Ectodermal cell (in vitro differentiated cells): ENCODE results near the gene INAVA.

Source experiments
- H3K27ac ChIP-seq: 2 replicates; pipeline ENCODE4 v1.7.0; 2013; ENCODE audit warnings: mild to moderate bottlenecking, low read depth, low read length; ENCODE audit not compliant: insufficient read depth, poor library complexity, severe bottlenecking
- H3K27me3 ChIP-seq: 2 replicates; pipeline ENCODE4 v1.7.0; 2013; ENCODE audit warnings: mild to moderate bottlenecking, low read length; ENCODE audit not compliant: insufficient read depth, control insufficient read depth, poor library complexity, severe bottlenecking
- H3K36me3 ChIP-seq: one replicate; pipeline ENCODE4 v1.7.0; 2013; ENCODE audit warnings: low read length; ENCODE audit not compliant: control insufficient read depth, insufficient read depth
- H3K4me1 ChIP-seq: one replicate; pipeline ENCODE4 v1.7.0; 2013; ENCODE audit warnings: low read length; ENCODE audit not compliant: control insufficient read depth, insufficient read depth
- H3K4me3 ChIP-seq: 2 replicates; pipeline ENCODE4 v1.7.0; 2013; ENCODE audit warnings: low read depth, low read length, control low read depth; ENCODE audit not compliant: insufficient read depth
- H3K9me3 ChIP-seq: 2 replicates; pipeline ENCODE4 v1.7.0; 2013; ENCODE audit warnings: mild to moderate bottlenecking, low read length, moderate library complexity; ENCODE audit not compliant: control insufficient read depth
- WGBS, 2 experiments: methylation state at CpG; one replicate each; pipeline ENCODE4 v1.1.7; 2013; ENCODE audit warnings: missing lambda C conversion rate in 2 of 2; 5-methylcytosine and 5-hydroxymethylcytosine counted together

Gene INAVA

GRCh38 chr1:200897259-200897658 lies 2.6 kb downstream of the INAVA start:
- peaks cover 44% of the 10 kb centered on the region for H3K4me1 ChIP-seq
- no peak overlapping the region for H3K4me3 ChIP-seq
- peaks cover 34% of the 10 kb centered on the region for H3K36me3 ChIP-seq
- no peaks in the 10 kb centered on the region for H3K9me3 ChIP-seq
- no peaks in the 10 kb centered on the region for H3K27me3 ChIP-seq
- H3K27ac ChIP-seq = no peak overlapping the region
- 95% methylated on average over 5 of the region's 5 CpGs for WGBS, 2 experiments

- Histone ChIP-seq H3K4me3 (no peak overlapping the region), H3K9me3 (no peaks in the 10 kb centered on the region), H3K27me3 (no peaks in the 10 kb centered on the region), H3K27ac (no peak overlapping the region), H3K36me3 (peaks cover 41% of the 10 kb centered on the region), H3K4me1 (peaks cover 27% of the 10 kb centered on the region)
- WGBS, 2 experiments = 85 to 94% methylated on average over 3 of the region's 3 CpGs
These were observed 4.3 kb downstream of the INAVA start for GRCh38 chr1:200899015-200899386.

GRCh38 chr1:200899451-200899915 lies 4.8 kb downstream of the INAVA start:
- H3K4me1 ChIP-seq = peaks cover 22% of the 10 kb centered on the region
- WGBS, 2 experiments = 94 to 97% methylated on average over 10 of the region's 10 CpGs
- H3K9me3 ChIP-seq = no peaks in the 10 kb centered on the region
- H3K4me3 ChIP-seq = no peak overlapping the region
- no peak overlapping the region for H3K27ac ChIP-seq
- H3K36me3 ChIP-seq = peaks cover 43% of the 10 kb centered on the region
- no peaks in the 10 kb centered on the region for H3K27me3 ChIP-seq

GRCh38 chr1:200899954-200900867 lies 5.5 kb downstream of the INAVA start:
- H3K9me3 ChIP-seq = no peaks in the 10 kb centered on the region
- H3K4me1 ChIP-seq = peaks cover 15% of the 10 kb centered on the region
- H3K4me3 ChIP-seq = no peak overlapping the region
- peaks cover 45% of the 10 kb centered on the region for H3K36me3 ChIP-seq
- WGBS, 2 experiments = 94 to 96% methylated on average over 16 of the region's 16 CpGs
- no peak overlapping the region for H3K27ac ChIP-seq
- H3K27me3 ChIP-seq = no peaks in the 10 kb centered on the region

GRCh38 chr1:200900877-200901276 lies 6.2 kb downstream of the INAVA start:
- no peak overlapping the region for H3K27ac ChIP-seq
- H3K27me3 ChIP-seq = no peaks in the 10 kb centered on the region
- no peaks in the 10 kb centered on the region for H3K9me3 ChIP-seq
- H3K36me3 ChIP-seq = peaks cover 47% of the 10 kb centered on the region
- H3K4me1 ChIP-seq = peaks cover 8% of the 10 kb centered on the region
- WGBS, 2 experiments = 94 to 95% methylated on average over 17 of the region's 17 CpGs
- H3K4me3 ChIP-seq = no peak overlapping the region

GRCh38 chr1:200901350-200901749 lies 6.7 kb downstream of the INAVA start:
- WGBS, 2 experiments = 95% methylated on average over 5 of the region's 5 CpGs

GRCh38 chr1:200901796-200902444 lies 7.2 kb downstream of the INAVA start:
- WGBS, 2 experiments = 90 to 92% methylated on average over 8 of the region's 8 CpGs
- Histone ChIP-seq H3K27me3 (no peaks in the 10 kb centered on the region), H3K27ac (no peak overlapping the region), H3K4me1 (no peaks in the 10 kb centered on the region), H3K4me3 (no peak overlapping the region), H3K9me3 (no peaks in the 10 kb centered on the region), H3K36me3 (peaks cover 49% of the 10 kb centered on the region)

More at GRCh38 chr1:200901350-200901749, 6.7 kb downstream of the INAVA start:
- peaks cover 49% of the 10 kb centered on the region for H3K36me3 ChIP-seq
- H3K9me3 ChIP-seq = no peaks in the 10 kb centered on the region
- H3K27ac ChIP-seq = no peak overlapping the region
- no peak overlapping the region for H3K4me3 ChIP-seq
- H3K4me1 ChIP-seq = peaks cover 5% of the 10 kb centered on the region
- H3K27me3 ChIP-seq = no peaks in the 10 kb centered on the region

- WGBS, 2 experiments = 97 to 98% methylated on average over 4 to 5 of the region's 5 CpGs
- Histone ChIP-seq H3K4me3 (no peak overlapping the region), H3K36me3 (peaks cover 61% of the 10 kb centered on the region), H3K9me3 (no peaks in the 10 kb centered on the region), H3K27me3 (no peaks in the 10 kb centered on the region), H3K27ac (no peak overlapping the region), H3K4me1 (no peaks in the 10 kb centered on the region)
These were observed 9.1 kb downstream of the INAVA start for GRCh38 chr1:200903793-200904192.

GRCh38 chr1:200904772-200905171 lies 10.1 kb downstream of the INAVA start:
- Histone ChIP-seq H3K36me3 (peaks cover 61% of the 10 kb centered on the region), H3K27me3 (no peaks in the 10 kb centered on the region), H3K4me3 (no peak overlapping the region), H3K4me1 (no peaks in the 10 kb centered on the region), H3K27ac (no peak overlapping the region), H3K9me3 (no peaks in the 10 kb centered on the region)

GRCh38 chr1:200905411-200906052 lies 10.8 kb downstream of the INAVA start:
- Histone ChIP-seq H3K4me1 (no peaks in the 10 kb centered on the region), H3K36me3 (peaks cover 58% of the 10 kb centered on the region), H3K27ac (no peak overlapping the region), H3K4me3 (no peak overlapping the region), H3K9me3 (no peaks in the 10 kb centered on the region), H3K27me3 (no peaks in the 10 kb centered on the region)
- WGBS, 2 experiments = 84 to 86% methylated on average over 3 to 4 of the region's 4 CpGs
